ENCODE measurements around the gene MDN1. TPM values are rescaled to one million over a fixed set of nuclear protein-coding genes. Genes with fewer than 3 reads are reported as not detected.
A peak's percentile ranks its signal among the peaks of the same experiment; 100 is the strongest.

The MDN1 gene
- total and polyA plus RNA-seq, 2 of the 13 experiments (the other 11 are each of a cell fraction or from before 2014, with no cell fraction given): 18.8 to 52.9 TPM

DNA sequence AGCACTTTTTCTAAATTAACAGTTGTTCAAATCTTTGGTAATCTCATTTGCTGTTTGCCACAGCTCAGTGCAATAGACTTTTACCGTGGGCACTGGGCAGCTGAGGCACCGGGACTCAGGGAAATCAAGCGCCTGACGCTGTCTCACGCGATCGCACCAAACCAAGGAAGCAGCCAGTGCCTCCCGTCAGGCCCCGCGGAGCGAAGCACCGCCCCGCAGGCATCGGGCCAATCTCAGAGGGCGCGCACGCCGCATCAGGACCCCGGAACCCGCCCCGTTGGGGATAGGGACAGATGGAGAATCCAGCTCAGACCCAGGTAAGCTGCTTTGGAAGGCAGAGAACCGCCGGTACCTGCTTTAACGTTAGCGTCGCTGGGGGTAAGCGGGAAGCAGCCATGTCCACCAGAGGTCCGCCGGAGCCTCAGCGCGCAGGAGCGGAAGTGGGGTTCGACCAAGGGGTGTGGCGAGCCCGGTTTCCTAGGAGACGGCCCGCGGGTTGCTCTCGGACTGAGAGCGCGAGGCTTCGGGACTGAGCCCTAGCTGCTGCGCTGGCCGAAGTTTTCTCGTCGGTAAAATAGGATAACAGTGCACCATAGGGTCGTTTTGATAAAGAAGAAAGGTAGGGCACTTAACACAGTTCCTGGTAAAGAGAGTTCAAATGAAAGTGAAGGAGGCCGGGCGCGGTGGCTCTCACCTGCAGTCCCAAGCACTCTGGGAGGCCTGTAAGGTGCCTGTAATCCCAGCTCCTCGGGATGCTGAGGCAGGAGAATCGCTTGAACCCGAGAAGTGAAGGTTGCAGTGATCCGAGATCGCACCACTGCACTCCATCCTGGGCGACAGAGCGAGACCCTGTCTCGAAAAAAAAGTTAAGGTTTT lies 181.0 kb downstream of the MDN1 start, which contains the start of gene LYRM2 (continued):
- TF ChIP-seq, protein P1, sequence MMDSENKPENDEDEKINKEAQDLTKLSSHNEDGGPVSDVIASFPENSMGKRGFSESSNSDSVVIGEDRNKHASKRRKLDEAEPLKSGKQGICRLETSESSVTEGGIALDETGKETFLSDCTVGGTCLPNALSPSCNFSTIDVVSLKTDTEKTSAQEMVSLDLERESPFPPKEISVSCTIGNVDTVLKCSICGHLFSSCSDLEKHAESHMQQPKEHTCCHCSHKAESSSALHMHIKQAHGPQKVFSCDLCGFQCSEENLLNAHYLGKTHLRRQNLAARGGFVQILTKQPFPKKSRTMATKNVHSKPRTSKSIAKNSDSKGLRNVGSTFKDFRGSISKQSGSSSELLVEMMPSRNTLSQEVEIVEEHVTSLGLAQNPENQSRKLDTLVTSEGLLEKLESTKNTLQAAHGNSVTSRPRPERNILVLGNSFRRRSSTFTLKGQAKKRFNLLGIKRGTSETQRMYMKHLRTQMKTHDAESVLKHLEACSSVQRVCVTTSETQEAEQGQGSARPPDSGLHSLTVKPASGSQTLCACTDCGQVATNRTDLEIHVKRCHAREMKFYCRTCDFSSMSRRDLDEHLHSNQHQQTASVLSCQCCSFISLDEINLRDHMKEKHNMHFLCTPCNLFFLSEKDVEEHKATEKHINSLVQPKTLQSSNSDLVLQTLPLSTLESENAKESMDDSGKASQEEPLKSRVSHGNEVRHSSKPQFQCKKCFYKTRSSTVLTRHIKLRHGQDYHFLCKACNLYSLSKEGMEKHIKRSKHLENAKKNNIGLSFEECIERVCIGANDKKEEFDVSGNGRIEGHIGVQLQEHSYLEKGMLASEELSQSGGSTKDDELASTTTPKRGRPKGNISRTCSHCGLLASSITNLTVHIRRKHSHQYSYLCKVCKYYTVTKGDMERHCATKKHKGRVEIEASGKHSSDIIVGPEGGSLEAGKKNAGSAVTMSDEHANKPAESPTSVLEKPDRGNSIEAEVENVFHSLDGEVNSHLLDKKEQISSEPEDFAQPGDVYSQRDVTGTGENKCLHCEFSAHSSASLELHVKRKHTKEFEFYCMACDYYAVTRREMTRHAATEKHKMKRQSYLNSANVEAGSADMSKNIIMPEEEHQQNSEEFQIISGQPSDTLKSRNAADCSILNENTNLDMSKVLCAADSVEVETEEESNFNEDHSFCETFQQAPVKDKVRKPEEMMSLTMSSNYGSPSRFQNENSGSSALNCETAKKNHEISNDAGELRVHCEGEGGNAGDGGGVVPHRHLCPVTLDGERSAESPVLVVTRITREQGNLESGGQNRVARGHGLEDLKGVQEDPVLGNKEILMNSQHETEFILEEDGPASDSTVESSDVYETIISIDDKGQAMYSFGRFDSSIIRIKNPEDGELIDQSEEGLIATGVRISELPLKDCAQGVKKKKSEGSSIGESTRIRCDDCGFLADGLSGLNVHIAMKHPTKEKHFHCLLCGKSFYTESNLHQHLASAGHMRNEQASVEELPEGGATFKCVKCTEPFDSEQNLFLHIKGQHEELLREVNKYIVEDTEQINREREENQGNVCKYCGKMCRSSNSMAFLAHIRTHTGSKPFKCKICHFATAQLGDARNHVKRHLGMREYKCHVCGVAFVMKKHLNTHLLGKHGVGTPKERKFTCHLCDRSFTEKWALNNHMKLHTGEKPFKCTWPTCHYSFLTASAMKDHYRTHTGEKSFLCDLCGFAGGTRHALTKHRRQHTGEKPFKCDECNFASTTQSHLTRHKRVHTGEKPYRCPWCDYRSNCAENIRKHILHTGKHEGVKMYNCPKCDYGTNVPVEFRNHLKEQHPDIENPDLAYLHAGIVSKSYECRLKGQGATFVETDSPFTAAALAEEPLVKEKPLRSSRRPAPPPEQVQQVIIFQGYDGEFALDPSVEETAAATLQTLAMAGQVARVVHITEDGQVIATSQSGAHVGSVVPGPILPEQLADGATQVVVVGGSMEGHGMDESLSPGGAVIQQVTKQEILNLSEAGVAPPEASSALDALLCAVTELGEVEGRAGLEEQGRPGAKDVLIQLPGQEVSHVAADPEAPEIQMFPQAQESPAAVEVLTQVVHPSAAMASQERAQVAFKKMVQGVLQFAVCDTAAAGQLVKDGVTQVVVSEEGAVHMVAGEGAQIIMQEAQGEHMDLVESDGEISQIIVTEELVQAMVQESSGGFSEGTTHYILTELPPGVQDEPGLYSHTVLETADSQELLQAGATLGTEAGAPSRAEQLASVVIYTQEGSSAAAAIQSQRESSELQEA (CRISPR knock-in tag; IDR thresholded peaks at IDR 0.05; ENCODE audit: not compliant biosample characterization): peak; percentile 61
- TF ChIP-seq, protein P2, sequence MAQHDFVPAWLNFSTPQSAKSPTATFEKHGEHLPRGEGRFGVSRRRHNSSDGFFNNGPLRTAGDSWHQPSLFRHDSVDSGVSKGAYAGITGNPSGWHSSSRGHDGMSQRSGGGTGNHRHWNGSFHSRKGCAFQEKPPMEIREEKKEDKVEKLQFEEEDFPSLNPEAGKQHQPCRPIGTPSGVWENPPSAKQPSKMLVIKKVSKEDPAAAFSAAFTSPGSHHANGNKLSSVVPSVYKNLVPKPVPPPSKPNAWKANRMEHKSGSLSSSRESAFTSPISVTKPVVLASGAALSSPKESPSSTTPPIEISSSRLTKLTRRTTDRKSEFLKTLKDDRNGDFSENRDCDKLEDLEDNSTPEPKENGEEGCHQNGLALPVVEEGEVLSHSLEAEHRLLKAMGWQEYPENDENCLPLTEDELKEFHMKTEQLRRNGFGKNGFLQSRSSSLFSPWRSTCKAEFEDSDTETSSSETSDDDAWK (CRISPR knock-in tag; IDR thresholded peaks at IDR 0.05): no peak
- TF ChIP-seq NCOA1 (CRISPR knock-in tag; IDR thresholded peaks at IDR 0.05) (0 out of 2 replicates have a peak, but pooled peaks have one; percentile 49), BHLHE40 (IDR thresholded peaks at IDR 0.05; ENCODE audit: low read length) (peak; percentile 58; the same call in 1 of the 2 replicates), ZSCAN12 (CRISPR knock-in tag; IDR thresholded peaks at IDR 0.05) (no peak; the same call in 1 of the 2 replicates), MIER3 (CRISPR knock-in tag; IDR thresholded peaks at IDR 0.05; ENCODE audit: borderline replicate concordance) (no peak), PLRG1 (conservative IDR thresholded peaks at IDR 0.05) (no peak), ZNF253 (CRISPR knock-in tag; IDR thresholded peaks at IDR 0.05; ENCODE audit: borderline replicate concordance) (no peak), TCF12 (IDR thresholded peaks at IDR 0.05) (no peak), TCF12 (CRISPR knock-in tag; IDR thresholded peaks at IDR 0.05) (no peak), KDM2A (CRISPR knock-in tag; IDR thresholded peaks at IDR 0.05; ENCODE audit: borderline replicate concordance, low read depth) (peak; percentile 91), ZNF674 (CRISPR knock-in tag; IDR thresholded peaks at IDR 0.05; ENCODE audit: low read depth) (no peak), ZBTB44 (CRISPR knock-in tag; IDR thresholded peaks at IDR 0.05) (peak; percentile 52; the same call in 1 of the 2 replicates), NFRKB (IDR thresholded peaks at IDR 0.05) (no peak), THYN1 (CRISPR knock-in tag; IDR thresholded peaks at IDR 0.05; ENCODE audit: borderline replicate concordance, low read depth) (no peak), ZSCAN9 (CRISPR knock-in tag; IDR thresholded peaks at IDR 0.05; ENCODE audit: borderline replicate concordance) (no peak; the same call in 1 of the 2 replicates), PRPF4 (IDR thresholded peaks at IDR 0.05; ENCODE audit: low read depth, low read length, poor library complexity, severe bottlenecking) (no peak), PRMT3 (CRISPR knock-in tag; IDR thresholded peaks at IDR 0.05; ENCODE audit: borderline replicate concordance, low read depth) (no peak), ESRRA (CRISPR knock-in tag; IDR thresholded peaks at IDR 0.05; ENCODE audit: low read depth) (no peak)

Measured in HepG2 (cell line).